HG03558 (cell line): ENCODE data around the gene SLIT1.
"Not testable (repeated sequence)": the region's sequence is repeated elsewhere in the genome, so short reads cannot be mapped to it uniquely, and the experiment has no call there.

ENCODE experiments used
- ATAC-seq: cut with Tn5 transposase; IDR thresholded peaks from one replicate; pipeline ENCODE4 v1.9.1; 2021; ENCODE audit warnings: moderate number of reproducible peaks; ENCODE audit not compliant: unreplicated experiment; ENCODE audit errors: extremely low read depth

Gene SLIT1

DNA sequence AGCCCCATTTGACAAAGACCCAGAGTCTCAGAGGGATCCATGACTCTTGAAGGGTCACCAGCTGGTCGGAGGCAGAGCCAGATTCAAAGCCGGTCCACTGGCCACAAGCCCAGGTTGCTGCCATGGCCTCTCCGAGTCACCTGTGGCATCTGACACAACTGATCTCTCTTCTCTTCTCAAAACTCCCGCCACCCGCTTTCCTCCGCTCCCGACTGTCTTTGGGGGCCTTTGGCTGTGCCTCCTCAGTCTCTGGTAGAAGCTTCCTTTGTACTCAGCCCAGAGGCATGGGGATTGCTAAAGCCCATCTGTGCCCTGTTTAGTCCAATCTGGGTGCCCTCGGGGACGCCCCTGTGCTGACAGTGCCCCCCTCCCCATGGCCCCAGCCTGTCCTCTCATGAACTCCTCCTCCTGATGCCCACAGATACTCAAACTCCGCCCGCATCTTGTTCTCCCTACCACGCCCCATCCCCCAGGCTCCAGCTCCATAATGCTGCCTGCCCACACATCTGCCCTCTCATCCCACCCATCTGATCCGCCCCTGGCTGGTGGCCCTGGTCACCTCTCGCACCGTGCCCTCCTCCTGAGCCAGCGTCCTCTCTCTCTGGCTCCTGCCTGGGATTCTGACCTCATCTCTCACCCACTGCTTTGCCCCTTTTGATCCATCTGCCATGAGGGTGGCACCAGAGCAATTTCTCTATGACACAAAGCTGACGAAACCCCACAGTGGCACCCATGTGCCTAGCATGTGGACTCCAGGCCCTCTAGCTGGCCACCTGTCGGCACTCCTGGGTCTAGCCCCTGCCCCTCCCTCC is 150.6 kb downstream of the SLIT1 start:
- no peak for ATAC-seq

DNA sequence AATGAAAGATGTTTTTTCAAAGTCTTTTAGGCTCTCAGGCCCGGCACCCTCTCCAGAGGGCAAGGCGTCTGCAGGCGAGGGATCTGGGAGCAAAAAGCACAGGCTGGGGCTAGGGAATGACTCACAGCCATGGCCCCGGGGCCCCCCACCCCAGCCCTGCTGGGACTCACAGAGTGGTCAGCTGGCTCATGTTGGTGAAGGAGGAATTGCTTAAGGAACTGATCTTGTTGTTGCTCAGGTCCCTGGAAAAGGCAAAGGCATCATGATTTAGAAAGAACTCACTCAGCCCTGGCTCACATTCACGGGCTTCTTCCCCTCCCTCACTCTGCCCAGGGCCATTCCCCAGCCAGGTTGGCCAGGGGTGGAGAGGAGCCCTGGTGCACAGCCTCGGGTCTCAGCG is 151.5 kb downstream of the SLIT1 start:
- ATAC-seq, result no peak

DNA sequence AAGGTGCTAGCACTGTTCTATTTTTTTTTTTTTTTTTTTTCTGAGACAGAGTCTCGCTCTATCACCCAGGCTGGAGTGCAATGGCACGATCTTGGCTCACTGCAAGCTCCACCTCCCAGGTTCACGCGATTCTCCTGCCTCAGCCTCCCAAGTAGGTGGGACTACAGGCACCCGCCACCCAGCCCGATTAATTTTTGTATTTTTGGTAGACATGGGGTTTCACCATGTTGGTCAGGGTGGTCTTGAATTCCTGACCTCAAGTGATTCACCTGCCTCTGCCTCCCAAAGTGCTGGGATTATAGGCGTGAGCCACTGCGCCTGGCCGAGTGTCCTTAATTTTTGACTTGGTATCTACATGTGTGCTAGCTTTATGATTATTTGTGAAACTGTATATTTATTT is 151.9 kb downstream of the SLIT1 start:
- not testable (repeated sequence) for ATAC-seq

DNA sequence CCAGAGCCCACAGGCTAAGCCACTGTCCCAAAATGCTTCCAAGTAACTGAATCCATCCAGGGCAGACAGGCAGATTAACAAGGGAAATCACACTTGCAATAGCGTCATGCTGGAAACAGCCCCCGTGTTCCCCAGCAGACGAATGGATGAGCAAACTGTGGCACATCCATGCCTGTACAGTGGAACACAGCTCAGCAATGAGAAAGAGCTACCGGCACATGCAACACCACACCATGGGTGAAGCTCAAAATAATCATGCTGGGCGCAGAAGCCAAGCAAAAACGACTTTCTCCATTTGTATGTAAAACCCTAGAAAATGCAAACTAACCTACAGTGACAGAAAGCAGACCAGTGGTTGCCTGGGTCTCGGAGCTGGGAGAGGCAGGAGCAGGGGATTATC is 153.1 kb downstream of the SLIT1 start:
- ATAC-seq, result no peak

DNA sequence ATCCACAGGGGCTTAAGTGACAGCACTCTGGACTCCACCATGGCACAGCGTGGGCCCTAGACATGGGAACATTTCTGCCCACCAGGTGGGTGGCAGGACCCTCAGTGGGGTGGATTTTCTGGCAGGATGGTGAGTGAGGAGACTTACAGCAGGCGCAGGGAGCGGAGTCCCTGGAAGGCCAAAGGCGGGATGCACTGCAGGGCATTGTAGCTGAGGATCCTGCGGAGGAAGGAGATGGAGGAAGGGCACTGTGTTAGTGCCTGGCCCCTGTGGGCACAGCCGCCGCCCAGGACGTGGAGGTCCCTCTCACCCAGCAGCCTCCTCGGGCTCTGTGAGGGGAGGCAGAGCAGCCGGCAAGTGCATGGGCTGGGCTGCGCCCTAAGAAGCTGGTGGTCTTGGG is 154.3 kb downstream of the SLIT1 start:
- ATAC-seq, result no peak

DNA sequence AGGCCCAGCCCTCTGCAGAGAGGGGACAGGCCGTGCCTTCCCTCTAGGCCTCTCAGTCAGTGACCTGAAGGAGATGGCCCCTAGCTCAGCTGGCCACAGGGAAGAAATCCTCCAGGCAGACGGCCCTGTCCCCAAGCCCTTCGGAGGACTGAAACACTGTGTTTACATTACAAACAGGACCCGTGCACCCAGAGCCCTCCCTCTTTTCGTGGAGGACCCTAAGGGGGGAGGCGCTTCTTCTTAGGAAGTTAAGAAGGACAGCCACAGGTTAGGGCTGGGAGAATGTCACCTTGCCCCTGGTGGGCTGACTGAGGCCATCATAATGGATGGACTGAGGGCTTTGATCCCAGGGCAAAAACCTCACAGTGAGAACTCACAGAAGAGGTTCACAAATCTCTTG is 154.9 kb downstream of the SLIT1 start:
- no peak for ATAC-seq

DNA sequence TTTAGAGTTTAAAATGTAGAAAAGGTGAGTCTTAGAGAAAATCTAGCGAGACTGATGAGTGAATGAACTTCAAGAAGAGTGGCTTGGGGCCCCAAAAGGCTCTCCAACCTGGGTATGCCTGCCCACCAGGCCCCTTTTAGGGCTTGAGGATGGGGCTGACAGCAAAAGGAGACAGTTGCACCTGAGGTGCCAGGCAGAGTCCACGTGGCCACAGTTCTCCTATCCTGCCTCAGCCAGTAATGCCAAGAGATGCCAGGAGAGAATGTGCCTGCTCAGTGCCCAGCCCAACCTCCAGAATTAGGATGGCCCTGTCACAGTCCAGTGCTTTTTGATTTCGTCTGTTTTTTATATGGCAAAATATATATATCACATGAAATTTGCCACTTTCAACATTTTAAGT is 156.5 kb downstream of the SLIT1 start:
- ATAC-seq, result no peak

DNA sequence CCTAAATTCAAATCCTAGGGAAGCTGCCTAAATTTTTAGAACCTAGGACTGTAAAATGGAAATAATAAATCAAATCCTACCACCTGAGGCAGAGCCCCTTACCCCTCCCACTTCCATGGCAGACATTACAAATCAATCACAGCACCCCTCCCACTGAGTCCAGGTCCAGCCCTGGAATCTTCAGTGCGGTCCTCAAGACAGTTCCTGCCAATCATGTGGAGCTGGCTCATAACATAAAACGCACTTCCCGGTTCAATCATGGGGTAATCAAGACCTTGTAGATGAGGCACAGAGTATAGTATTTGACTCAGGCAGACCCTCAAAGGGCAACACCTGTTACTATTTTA is 157.0 kb downstream of the SLIT1 start:
- ATAC-seq, result no peak

DNA sequence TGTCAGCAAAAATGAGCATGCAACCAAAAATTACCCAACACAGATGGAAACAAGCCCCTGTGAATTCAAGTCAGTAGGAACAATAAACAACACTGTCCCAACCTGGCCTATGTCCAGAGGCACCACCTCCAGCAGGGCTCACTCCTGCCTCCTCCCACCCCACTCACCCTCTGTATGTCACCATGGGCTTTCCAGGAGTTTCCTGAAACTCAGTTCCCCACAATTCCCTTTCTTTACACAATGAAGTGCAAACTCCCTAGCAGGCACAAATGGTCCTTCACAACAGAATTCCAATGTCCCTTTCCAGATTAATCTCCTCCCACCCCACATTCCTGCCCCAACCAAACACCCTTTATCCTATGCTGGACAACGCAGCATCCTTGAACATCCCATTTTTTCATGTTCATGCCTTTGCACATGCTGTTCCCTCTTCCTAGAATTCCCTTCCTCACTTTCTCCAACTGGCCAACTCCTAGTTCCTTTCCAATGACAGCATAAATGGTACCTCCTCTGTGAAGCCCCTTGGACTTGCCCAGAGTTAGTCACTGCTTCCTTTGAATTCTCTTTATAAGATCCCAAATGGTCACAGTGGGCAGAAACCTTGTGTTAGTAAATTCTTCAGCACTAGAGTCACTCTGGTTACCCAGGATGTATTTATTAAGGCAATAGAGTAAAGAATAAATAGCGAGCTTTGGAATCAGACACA is 157.5 kb downstream of the SLIT1 start:
- no peak for ATAC-seq

DNA sequence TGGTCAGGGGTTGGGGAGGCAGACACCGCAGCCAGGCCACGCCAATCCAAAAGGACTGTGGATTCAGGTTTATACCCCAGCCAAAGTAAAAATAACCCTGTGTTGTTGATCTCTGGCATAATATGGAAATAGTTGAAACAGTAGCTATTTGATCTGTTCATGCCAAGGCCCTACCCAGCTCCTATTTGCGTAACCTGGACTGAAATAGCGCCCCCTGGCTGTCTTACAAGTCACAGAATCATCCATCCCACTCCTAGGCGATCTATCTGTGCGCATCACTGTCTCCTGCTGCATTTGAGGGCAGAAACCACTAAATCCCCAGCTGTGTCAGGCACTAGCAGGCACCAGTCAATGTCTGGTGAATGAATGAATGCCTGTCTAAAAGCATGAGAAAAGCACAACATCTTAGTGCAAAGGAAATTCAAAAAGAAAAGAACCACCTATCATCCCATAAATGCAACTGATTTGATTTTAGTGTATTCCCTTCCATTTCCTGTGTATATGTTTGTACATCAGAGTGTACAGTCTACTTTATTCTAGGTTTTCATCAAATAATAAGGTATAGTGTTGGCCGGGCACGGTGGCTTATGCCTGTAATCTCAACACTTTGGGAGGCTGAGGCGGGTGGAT is 160.0 kb downstream of the SLIT1 start:
- ATAC-seq, result no peak

DNA sequence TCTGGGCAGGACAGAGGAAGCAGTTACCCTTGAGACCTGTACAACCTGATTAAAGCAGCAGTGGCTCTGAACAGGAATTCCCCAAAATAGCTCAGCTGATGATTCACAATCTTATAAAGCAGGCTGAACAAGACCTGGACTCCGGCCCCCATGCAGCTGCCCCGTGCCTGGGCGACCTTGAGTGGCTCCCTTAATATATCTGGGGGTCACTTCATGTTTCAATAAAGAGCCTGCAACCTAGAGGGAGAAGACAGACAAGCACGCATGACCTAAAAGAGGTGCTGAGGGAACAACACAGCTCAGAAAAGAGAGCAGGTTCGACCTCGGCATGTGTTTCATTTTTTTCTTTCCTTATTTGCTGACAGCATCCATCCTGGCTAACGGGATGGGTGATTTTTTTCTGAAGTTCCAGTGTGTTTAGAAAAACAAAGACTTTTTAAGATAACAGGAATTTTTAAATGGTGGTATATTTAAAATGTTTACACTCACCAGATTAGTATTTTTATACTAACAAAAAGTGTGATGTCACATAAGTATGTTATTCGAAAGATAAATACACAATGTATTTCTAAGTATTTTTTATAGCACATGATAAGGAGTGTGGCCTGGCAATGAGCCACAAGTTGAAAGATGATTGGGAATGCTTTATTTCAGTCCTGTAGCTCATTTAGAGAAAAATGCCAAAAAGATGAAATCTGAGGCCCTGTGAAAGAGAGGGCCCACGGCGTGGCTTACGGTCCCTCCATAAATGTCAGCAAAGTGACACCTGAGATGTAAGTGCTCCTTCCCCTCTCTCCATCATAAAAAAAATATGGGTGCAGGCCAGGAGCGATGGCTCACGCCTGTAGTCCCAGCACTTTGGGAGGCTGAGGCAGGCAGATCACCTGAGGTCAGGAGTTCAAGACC is 161.3 kb downstream of the SLIT1 start:
- no peak for ATAC-seq

DNA sequence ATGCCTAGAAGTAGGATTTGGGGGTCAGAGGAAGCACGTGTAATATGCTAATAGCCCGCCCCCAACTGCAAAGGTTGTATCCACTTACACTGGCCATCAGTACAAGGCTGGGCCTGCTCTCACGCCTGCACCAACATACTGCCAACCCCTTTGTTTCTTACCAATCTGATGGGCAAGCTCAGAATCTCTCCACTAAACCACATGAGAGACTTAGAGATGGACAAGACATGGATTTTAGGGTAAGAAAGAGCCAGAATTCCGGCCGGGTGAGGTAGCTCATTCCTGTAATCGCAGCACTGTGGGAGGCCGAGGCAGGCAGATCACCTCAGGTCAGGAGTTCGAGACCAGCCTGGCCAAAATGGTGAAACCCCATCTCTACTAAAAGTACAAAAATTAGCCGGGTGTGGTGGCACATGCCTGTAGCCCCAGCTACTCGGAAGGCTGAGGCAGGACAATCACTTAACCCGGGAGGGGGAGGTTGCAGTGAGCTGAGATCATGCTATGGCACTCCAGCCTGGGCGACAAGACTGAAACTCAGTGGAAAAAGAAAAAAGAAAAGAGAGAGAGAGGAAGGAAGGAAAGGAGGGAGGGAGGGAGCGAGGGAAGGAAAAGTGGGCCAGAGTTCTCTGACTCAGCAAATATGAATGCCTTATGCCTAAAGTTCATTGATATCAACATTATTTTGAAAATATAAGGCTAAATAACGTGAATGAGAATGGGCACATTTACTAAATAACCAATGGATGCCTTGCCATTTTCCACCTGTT is 162.2 kb downstream of the SLIT1 start:
- ATAC-seq, result no peak

DNA sequence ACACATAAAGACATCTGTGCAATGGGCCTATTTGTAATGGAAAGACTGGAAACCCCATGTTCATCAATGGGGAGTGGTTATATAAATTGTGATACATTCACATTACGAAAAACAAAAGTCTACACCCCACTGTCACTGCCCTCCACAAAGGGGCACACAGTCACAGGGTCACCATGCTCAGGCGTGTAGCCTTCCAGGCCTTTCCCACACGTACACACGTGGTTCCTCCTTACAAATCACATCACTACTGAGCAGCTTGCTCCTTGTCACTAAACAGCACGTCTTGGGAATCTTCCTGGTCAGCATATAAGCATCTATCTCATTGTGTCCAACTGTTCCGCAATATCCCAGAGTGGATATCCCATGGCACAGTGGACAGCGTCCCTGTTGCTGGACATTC is 163.1 kb downstream of the SLIT1 start:
- no peak for ATAC-seq

DNA sequence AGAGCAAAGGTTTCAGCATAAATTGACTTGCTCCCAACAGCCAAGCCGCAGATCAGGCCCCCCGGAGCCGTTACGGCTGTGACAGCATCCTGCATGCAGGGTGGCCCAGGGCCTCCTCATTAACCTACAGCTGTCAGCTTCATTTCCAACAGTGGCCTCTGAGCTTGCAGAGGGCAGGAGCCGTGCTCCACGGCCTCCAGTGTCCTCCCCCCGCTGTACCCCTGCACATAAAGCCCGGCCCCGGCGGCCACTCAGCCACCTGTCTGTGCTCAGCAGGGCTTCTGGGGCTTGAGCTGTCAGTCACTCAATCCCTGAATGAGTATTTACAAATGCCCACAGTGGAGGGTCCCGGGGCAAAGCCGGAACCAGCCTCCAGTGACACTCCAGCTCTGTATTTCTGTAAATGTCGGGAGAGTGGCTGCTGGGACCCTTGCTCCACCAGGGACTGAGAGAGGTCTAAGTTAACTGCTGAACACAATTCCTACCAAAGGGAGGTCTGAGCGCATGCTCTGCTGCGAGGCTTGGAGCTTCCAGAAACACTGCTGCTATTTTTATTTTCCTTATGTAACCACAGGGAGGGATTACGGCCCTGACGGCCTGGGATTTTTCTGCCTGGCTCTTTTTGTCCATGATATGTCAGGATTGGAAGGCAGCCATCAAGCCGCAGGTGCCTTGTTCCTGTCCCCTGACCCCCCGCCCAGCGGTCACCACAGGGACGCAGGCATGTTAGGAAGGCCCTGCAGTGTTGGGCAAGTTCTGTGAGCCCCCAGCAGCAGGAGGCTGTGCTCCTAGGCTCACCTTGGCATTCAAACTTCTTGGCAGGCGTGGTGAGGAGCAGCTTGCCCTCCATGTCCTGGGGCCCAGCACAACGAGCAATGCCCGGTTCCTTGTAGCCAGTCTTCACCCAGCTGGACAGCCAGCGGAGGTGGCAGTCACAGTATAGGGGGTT is 165.0 kb downstream of the SLIT1 start:
- no peak for ATAC-seq

DNA sequence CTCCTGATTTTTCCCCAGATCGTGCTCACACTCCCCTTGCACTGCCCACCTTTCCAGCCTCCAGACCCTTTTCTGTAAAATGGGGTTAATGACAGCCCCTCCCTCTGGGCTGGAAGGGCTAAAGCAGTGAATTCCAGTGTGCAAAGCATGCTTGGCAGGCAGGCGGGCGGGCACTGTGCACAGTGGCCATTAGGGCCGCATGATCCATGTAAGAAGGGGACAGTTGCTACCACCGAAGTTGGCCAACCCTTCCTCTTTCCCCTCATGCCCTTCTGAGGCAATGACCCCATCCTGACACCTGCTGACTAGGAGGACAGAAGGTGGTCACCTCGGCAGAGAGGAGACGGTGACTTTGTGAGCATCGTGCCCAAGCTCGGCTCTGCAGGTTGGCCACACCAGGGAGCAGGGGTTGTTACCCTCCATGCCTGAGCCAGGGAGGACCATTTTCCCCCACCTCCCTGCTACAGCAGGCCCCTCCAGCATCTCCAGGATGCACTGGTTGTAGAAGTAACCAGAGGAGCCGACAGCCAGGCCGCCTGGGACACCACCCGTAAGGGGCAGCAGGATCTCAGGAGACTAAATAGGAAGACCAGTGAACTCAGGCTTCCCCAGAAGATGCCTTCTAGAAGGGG is 166.4 kb downstream of the SLIT1 start:
- no peak for ATAC-seq

DNA sequence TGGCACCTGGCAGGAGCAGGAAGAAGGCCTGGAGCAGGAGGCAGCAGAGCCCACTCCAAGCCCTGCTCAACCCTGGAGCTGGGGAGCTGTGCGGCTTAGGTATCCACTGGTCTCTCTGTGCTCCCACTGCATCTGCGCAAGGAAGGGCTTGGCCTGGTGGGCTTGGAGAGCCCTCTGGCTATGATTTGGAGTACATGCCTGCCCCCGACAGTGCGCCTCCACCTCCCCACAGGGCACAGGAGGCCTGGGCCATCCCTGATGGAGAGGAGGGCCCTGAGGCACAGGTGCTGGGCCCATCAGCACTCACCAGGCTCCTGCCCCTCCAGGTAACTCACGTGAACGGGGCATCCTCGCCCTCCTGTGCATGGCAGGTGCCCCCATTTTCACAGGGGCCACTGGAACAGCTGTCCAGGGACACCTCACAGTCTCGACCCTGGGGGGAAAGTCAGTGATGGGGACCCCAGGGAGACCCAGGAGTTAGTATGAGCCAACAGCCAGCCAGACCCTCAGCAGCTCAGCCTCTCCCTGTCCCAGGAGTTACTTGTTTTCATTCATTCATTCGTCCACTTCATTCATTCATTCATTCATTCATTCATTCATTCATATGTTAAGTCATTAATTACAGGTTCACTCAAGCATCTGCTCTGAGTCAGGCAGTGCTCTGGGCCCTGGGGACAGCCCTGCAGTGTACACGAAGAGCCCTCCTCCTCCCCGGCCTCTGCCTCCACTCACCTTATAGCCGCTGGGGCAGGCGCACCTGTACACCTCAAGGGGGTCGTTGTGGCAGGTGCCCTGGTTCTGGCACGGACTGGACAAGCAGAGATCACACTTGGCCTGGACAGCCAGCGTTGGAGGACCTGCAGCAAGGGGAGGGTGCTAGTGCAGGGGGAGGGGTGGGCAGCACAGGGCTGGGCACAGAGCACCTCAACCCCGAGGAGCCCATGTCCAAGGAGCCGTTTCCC is 167.2 kb downstream of the SLIT1 start:
- ATAC-seq, result no peak

DNA sequence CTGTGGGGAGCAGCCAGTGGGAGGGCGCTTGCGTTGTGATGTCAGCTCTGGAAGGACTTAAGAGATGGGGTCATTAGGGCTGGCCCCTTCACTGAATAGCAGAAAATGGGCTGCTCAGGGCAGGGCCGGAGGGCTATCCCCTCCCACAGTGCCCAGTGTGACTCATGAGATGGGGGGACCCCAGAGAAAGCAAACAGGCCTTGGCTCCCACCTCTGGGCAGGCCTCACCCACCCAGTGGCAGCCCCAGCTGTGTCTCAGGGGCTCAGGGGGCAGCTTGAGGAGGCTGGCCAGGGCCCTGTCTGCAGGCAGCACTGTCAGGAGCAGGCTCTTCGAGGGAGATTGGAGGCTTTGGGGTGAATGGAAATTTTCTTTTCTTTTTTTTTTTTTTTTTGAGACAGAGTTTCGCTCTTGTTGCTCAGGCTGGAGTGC is 168.3 kb downstream of the SLIT1 start:
- ATAC-seq, result no peak
